Dedifferentiated amniotic fluid mesenchymal stem cell (primary cell): ENCODE measurements around the gene ADGRV1.
A peak's percentile ranks its signal among the peaks of the same experiment; 100 is the strongest.

ENCODE experiments used
- DNase-seq: peaks from one replicate; pipeline ENCODE4 v3.0.0-alpha.2; 2016; ENCODE audit errors: extremely low spot score

ADGRV1 gene

GRCh38 chr5:91132550-91132949, 574.0 kb downstream of the ADGRV1 start:
- DNase-seq, result no peak

- no peak for DNase-seq
Observed at GRCh38 chr5:91133183-91133582, 574.6 kb downstream of the ADGRV1 start.

- no peak for DNase-seq
Observed at GRCh38 chr5:91135475-91136248, 577.1 kb downstream of the ADGRV1 start.

GRCh38 chr5:91136271-91136670, 577.7 kb downstream of the ADGRV1 start:
- no peak for DNase-seq

- DNase-seq, result no peak
Observed at GRCh38 chr5:91137647-91138046, 579.0 kb downstream of the ADGRV1 start.

- no peak for DNase-seq
Observed at GRCh38 chr5:91139572-91140200, 581.1 kb downstream of the ADGRV1 start.

GRCh38 chr5:91140657-91141056, 582.1 kb downstream of the ADGRV1 start:
- no peak for DNase-seq

GRCh38 chr5:91141642-91142041, 583.0 kb downstream of the ADGRV1 start:
- no peak for DNase-seq

- DNase-seq, result no peak
Observed at GRCh38 chr5:91142386-91142785, 583.8 kb downstream of the ADGRV1 start.

GRCh38 chr5:91142819-91143218, 584.2 kb downstream of the ADGRV1 start:
- DNase-seq, result no peak

- DNase-seq, result no peak
Observed at GRCh38 chr5:91143840-91144239, 585.2 kb downstream of the ADGRV1 start.

GRCh38 chr5:91144491-91145332, 586.1 kb downstream of the ADGRV1 start:
- no peak for DNase-seq

- DNase-seq, result no peak
Observed at GRCh38 chr5:91145333-91145620, 586.7 kb downstream of the ADGRV1 start.

GRCh38 chr5:91146230-91146629, 587.6 kb downstream of the ADGRV1 start:
- no peak for DNase-seq

GRCh38 chr5:91146905-91147600, 588.5 kb downstream of the ADGRV1 start:
- DNase-seq, result peak; percentile 53

- peak; percentile 16 for DNase-seq
Observed at GRCh38 chr5:91150234-91150633, 591.6 kb downstream of the ADGRV1 start.

GRCh38 chr5:91150636-91151035, 592.0 kb downstream of the ADGRV1 start:
- no peak for DNase-seq

- DNase-seq, result peak; percentile 93
Observed at GRCh38 chr5:91151947-91152346, 593.4 kb downstream of the ADGRV1 start.

GRCh38 chr5:91154338-91154737, 595.7 kb downstream of the ADGRV1 start:
- no peak for DNase-seq

- no peak for DNase-seq
Observed at GRCh38 chr5:91155274-91155673, 596.7 kb downstream of the ADGRV1 start.

GRCh38 chr5:91156242-91156641, 597.6 kb downstream of the ADGRV1 start:
- DNase-seq, result no peak

GRCh38 chr5:91158011-91158410, 599.4 kb downstream of the ADGRV1 start:
- DNase-seq, result no peak
